HL-60/S4 treated with phorbol 12-myristate 13-acetate at 8.2 ng/mL for 4 days and 3 days (cell line): ENCODE results near the gene REV1.
"Not testable (repeated sequence)": the region's sequence is repeated elsewhere in the genome, so short reads cannot be mapped to it uniquely, and the experiment has no call there.

ENCODE experiments used
- in situ Hi-C: fragments of 300-500 bp; cut with MboI; formaldehyde crosslinking; loops from 2 replicates; pipeline ENCODE4 v1.15.0; 2022; ENCODE audit warnings: low sequenced_read_pairs

REV1 gene

GRCh38 chr2:99487906-99488305 is 1.9 kb downstream of the REV1 start:
- in situ Hi-C loops = no loop called here

DNA sequence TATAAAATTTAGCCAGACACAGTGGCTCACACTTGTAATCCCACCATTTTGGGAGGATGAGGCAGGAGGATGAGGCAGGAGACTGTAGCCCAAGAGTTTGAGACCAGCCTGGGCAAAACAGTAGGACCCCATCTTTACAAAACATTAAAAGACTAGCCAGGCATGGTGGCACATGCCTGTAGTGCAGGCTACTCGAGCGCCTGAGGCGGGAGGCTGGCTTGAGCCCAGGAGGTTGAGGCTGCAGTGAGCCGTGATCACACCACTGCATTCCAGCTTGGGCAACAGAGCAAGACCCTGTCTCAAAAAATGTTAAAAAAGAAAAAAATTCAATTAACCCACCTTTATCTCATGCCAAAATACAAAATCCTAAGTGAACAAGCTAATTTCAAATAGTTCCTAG is 4.0 kb downstream of the REV1 start:
- in situ Hi-C loops = no loop called here

DNA sequence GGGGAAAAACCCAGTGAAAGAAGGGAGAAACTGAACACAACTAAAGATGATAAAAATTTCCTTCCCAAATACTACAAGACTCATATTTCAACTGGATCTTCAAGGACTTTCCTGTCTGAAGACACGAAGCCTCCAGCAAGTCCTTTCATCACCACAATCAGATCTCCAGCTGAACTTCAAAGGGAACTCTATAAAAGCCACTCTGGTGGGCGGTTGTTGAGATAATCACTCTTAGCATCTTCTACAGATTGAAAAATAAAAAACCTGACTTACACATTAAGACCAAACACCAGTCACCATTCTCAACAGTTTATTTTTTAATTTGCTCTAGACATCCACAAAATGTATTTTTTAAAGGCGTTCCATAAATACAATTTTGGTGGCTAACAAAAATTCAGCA is 4.4 kb downstream of the REV1 start:
- in situ Hi-C loops = no loop called here

DNA sequence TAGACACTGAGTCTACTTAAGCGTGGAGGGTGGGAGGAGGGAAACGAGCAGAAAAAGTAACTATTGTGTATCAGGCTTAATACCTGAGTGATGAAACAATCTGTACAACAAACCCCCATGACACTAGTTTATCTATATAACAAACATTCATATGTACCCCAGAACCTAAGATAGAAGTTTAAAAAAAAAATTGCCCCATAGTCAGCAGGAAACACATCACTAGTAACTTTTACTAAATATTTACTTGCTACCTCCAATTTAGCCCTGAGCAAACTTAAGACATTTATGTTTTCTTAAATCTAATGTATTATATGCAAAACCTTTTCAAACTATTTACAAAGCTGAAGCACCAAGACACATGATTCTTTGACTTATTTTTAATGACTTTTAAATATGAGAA is 5.6 kb downstream of the REV1 start:
- in situ Hi-C loops = no loop called here

DNA sequence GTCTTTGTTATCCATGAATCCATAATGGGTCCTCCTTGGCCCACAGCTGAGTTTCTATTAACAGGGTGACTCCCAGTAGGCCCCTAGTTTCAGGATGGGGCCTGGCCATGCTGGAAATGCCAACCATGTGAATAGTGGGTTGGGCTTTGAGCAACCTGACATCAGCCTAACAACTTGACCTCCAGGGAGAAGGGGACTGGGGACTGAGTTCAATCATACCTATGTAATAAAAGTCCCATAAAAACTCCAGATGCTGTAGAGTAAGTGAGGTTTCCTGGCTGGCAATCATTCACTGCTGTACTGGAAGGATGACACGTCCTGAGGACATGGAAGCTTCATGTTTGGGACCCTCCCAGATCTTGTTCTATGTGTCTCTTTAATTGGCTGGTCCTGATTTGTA is 7.9 kb downstream of the REV1 start:
- in situ Hi-C loops = no loop called here

GRCh38 chr2:99481527-99481926 is 8.3 kb downstream of the REV1 start:
- in situ Hi-C loops = no loop called here

DNA sequence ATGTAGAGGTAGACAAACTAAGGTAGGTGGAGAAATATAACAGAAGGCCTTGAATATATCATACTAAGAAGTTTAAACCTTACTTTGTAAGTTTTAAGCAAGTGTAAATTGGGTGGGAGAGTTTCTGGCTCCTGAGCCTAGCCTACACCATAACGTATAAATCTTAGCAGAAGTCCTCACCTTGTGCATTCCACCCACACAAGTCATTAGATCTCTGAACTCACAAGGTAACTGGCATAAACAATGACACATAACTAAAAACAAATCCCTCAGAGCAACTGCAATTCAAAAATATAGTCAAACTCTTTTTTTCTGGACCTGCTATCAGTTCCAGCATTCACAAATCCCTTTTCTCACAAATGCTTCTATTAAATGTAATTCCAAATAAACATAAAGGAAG is 9.4 kb downstream of the REV1 start:
- in situ Hi-C loops = no loop called here

- in situ Hi-C loops = no loop called here
These were observed 11.2 kb downstream of the REV1 start for GRCh38 chr2:99478632-99479031.

DNA sequence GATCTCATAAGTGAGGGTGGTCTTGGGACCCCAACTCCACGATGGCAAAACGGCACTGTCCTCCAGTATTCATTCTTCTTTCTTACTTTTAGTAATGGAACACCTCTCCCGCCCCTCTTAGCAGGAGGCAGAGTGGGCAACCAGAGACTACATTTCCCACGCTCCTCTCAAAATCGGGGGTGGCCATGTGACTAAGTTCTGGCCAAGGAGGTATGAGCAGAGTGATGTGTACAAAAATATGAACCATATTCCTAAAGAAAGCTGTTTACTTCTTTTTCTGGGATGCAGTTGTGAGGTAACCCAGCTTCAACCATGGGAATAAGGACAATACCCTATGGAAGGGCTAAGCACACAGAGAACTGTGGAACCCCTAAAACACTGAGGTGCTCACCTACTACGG is 12.8 kb downstream of the REV1 start:
- in situ Hi-C loops = no loop called here

- in situ Hi-C loops = no loop called here
These were observed 13.2 kb downstream of the REV1 start for GRCh38 chr2:99476629-99477028.

DNA sequence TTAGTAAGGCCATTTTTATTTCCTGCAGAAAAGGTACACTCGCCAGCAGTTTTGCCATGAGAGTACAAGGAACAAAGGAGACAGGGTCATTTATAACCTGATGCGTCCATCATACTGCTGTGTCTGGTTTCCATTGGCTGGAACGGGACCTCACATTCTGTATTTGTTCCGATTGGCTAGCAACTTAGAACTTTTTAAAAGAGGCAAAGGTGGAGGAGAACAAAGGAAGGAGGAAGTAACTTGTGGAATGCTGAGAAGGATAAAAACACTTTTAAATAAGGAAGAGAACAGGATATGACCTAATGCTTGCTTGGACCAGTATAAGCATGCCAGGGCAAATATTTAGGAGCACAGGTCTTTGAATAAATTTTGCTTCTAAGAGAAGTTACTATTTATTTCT is 14.7 kb downstream of the REV1 start:
- in situ Hi-C loops = not testable (repeated sequence)

DNA sequence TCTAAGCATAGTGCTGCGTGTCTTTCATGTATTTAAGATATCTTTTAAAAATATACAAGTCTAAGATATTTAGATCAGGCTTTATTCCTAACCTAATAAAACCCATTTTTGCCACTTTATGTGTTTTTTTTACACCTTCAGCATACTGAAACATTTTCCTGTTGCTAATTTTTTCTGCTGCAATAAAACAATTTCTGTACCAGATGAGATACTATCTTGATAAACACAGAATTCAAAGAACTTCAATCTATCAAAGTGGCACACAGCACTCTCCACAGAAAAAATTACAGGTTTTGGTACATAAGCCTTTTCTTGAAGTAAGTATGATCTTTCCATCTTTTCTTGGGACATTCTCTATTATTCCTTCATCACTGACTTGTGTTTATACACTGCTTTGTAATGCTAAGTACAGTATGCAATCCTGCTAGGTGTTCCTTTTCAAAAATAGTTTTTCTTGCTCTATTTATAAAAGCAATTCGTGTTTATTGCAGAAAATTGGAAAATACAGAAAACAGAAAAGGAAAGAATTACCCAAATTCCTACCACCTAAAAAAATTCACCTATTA is 16.2 kb downstream of the REV1 start:
- in situ Hi-C loops = no loop called here

DNA sequence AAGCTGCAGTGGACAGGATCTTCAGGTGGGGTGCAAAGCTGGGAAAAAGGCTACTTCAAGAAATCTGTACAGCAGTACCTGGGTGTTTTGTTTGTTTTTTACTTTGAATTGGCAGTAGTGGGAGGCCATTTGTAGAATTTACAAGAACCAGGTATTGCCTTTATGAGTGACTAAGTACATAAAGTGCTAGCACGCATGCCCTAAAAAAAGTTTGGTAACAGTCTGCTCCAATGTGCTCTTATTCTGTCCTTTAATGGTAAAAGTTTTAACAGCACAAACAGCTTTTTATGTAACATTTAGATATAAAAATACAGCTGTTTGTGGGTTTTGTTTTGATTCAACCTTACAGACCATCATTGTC is 17.2 kb downstream of the REV1 start:
- in situ Hi-C loops = no loop called here

- in situ Hi-C loops = no loop called here
These were observed 17.9 kb downstream of the REV1 start for GRCh38 chr2:99471654-99472599.

DNA sequence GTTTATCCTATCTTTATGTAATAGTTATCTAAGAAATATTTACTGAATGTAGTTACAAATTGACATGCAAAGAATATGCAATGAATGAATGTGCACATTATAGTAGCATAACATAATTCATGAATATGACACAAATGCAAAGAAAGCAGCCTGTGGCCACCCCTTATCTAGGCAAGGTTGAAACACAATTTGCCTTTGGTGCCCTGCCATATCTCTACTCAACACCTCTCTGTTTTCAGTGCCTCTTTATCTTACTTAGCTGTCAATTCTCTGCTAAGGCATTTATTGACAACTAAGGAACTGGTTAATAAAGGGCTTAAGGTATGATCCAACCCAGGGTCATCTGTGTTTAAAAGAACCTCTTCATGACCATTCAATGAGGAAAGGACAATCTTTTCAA is 18.9 kb downstream of the REV1 start:
- in situ Hi-C loops = no loop called here

GRCh38 chr2:99470459-99470858 is 19.4 kb downstream of the REV1 start:
- in situ Hi-C loops = not testable (repeated sequence)

DNA sequence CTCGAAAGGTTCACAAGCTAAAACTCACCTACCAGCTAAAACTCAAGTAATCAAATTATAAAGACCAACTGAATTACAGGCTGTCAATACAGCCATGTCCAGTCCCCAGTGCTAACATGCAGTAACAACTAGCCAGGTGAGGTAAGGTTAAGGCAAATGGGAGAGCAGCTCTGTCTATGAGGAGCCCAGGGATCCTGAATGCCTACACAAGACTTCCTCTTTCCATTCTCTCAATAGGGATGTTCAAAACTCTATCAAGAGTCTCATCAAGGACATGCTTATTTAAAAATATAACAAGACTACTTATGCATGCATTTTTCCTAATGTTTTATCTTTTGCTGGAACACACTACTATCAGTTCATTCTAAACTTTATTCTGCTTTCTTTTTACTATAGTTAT is 20.4 kb downstream of the REV1 start:
- in situ Hi-C loops = no loop called here

DNA sequence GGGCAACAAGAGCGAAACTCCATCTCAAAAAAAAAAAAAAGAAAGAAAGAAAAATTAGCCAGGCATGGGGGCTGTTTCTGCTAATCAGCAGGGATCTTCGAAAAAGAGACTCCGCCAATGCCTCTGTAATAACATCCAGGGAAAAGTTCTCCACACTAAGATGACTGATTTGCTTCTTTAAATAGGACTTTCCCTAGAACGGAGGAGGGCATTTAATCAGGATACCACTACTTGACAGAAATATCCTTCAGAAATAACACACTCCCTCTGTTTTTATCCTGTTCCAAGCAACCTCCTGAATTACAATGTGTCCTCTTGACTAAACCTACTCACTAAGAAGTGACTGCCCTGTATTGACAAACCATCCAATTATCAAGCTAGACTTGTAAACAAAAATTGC is 21.7 kb downstream of the REV1 start:
- in situ Hi-C loops = no loop called here

DNA sequence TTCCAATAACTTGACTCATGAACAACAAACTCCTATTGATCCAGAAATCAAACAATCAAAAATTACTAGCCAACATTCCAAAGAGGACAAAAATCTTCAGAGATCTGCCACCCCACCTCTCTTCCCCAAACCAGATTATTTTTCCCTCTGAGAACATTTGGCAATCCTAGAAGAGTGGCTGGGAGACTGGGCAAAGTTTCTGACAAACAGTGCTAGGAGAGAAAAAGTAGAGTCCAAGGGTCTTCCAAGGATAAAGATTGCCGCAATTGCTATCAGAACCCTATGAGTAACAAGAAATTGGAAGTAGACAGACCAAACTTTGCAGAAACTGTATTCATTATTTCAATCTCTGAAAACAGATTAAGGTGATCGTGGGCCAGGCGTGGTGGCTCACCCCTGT is 22.4 kb downstream of the REV1 start:
- in situ Hi-C loops = no loop called here

DNA sequence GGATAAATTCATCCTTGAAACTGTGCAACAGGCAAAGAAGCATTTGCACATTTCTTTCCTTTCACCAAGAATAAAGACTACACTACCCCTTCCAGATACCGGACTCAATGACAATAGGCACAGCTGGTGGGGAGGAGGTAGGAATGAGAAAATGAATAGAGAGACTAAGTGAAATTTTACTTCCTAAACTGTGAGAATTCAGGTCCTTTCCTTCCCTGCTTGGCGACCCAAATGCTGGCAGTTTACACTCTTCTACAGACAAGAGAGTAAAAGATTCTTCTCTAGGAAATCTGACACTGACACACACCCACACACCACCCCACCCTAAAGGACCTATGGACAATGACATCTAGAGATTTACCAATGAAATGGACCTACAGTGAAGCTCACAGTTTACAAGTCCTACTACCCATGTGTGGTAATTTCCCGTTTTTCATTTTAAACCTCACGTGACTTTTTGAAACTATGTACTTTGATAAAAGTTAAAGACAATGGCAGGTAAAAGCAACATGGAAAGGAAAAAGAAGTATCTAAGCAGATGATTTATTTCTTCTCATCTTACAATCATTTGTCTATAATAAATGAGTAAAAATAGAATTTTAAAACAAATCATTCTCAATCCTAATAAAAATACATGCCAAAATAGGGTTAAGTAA is 27.9 kb downstream of the REV1 start:
- in situ Hi-C loops = no loop called here

GRCh38 chr2:99458529-99458928 is 31.3 kb downstream of the REV1 start:
- in situ Hi-C loops = no loop called here

- in situ Hi-C loops = no loop called here
These were observed 38.1 kb downstream of the REV1 start for GRCh38 chr2:99451686-99452085.
